Measurements from ENCODE around the gene RPA1.
"Not testable (repeated sequence)": the region's sequence is repeated elsewhere in the genome, so short reads cannot be mapped to it uniquely, and the experiment has no call there.

Gene RPA1

DNA sequence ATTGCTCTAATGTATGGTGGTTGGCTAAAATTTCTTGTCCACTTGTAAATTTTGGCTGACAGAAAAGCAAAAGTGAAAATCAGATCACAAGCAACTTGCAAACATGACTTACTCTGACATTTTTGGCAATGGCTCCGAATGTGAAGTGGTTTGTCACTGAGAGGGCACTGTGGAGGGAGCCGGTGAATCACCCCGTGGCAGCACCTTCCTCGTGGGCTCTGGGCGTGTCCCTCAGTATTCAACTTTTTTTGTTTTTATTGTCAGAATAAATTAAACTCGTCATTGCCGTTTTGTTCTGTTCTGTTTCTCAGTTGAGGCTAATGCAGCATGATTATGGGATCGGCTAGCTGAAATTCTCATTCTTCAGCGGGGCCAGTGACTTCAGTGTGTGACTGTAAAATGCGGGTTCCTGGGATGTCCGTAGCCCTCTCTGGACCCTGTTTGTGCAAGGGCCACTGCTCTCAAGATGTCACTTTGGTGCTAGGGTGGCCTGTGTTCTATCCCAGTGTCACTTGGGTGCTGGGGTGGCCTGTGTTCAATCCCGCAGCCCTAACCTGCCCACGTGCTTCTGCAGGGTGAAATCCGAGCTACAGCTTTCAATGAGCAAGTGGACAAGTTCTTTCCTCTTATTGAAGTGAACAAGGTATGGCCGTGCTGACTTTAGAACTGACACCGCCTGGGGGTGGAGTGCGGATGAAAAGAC, 48.8 kb downstream of the RPA1 start:
- no peak for DNase-seq (ENCODE audit: low read depth in 2 of 2)

GRCh38 chr17:1880851-1881630, 51.2 kb downstream of the RPA1 start:
- no peak for DNase-seq (ENCODE audit: low read depth in 2 of 2)

GRCh38 chr17:1882836-1883235, 53.0 kb downstream of the RPA1 start:
- no peak for DNase-seq (ENCODE audit: low read depth in 2 of 2)

GRCh38 chr17:1883536-1883935, 53.7 kb downstream of the RPA1 start:
- no peak for DNase-seq (ENCODE audit: low read depth in 2 of 2)

- no peak for DNase-seq (ENCODE audit: low read depth in 2 of 2)
Observed at GRCh38 chr17:1888741-1889140, 58.9 kb downstream of the RPA1 start.

GRCh38 chr17:1890758-1891450, 61.1 kb downstream of the RPA1 start:
- no peak for DNase-seq (ENCODE audit: low read depth in 2 of 2)

GRCh38 chr17:1894753-1895339, 65.0 kb downstream of the RPA1 start:
- no peak for DNase-seq (ENCODE audit: low read depth in 2 of 2)

- DNase-seq (ENCODE audit: low read depth in 2 of 2), result not testable (repeated sequence)
Observed at GRCh38 chr17:1895479-1895878, 65.7 kb downstream of the RPA1 start.

DNA sequence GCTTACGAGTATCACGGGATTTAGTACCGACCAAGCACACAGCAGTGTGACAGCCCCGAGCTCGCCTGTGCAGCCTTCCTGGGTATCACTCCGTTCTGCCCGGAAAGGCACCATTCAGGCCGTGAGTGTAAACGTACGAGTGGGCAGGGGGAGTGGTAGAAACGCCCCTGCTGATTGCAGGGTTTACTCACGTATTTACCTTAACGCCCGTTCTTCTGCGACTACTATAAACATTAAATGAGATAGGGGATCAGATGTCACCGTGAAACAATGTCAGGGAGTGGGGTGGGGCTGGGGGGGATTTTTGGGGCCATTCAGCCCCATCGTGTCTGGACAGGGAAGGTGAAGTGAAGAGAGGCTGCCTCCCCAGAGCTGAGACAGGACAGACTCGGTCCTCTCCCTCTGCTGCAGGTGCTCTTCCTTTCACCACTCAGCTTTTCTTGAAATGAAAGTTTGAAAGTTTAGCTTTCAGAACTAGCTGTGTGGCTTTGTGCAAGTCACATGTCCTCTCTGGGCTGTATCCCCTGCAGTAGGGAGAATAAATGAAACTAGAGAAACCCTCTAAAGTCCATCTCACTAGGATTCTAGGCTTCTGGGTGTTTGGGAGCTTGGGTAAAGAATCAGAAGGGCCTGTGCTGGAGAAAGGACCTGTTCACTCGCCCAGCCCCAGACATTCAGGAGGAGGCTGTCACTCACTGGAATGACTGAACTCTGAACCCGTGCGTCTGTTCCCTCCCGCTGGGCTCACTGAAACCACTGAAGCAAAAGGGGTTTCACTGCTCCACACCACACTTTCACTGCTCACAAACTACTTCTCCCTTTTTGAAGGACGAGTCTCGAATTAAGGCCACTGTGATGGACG, 66.7 kb downstream of the RPA1 start:
- DNase-seq (ENCODE audit: low read depth in 2 of 2), result no peak

- DNase-seq (ENCODE audit: low read depth in 2 of 2), result no peak
Observed at GRCh38 chr17:1897105-1897656, 67.4 kb downstream of the RPA1 start.

DNA sequence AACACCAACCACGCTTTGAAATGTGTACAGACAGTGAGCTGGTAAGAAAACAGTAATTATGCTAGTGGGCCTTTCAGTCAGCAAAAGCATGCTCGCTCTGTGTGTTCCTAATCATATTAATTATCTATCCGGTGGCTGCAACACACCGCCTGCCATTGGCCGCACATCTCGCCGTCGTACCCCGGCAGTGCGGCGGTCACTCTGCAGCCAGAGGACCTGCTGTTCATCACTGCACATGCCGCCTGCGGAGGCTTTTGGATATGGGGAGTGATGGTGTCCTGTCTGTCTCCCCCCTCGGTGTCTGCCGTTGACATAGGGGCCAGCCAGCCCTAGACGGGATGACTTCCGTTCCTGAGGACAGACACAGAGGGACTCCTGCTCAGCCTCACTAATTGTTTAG, 68.5 kb downstream of the RPA1 start:
- no peak for DNase-seq (ENCODE audit: low read depth in 2 of 2)

DNA sequence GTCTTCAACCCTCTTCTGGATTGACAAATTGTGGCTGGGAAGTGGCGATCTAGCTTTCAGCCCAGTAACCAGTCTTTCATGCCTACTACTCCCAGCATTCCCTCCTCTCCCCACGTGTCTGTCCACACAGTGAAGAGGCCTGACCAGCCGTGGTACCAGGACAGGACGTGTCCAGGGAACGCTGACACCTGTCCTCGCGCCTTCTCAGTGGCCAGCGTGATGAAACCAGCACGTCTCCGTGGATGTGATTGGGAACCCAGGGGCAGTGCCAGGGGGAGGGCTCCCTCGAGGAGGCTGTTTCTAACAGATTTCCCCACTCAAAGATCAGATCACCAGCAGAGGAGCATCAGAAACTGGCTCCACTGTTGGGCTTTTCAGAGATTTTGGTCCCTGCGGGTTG, 69.1 kb downstream of the RPA1 start:
- no peak for DNase-seq (ENCODE audit: low read depth in 2 of 2)

GRCh38 chr17:1899403-1900000, 69.7 kb downstream of the RPA1 start:
- DNase-seq (ENCODE audit: low read depth in 2 of 2), result no peak

DNA sequence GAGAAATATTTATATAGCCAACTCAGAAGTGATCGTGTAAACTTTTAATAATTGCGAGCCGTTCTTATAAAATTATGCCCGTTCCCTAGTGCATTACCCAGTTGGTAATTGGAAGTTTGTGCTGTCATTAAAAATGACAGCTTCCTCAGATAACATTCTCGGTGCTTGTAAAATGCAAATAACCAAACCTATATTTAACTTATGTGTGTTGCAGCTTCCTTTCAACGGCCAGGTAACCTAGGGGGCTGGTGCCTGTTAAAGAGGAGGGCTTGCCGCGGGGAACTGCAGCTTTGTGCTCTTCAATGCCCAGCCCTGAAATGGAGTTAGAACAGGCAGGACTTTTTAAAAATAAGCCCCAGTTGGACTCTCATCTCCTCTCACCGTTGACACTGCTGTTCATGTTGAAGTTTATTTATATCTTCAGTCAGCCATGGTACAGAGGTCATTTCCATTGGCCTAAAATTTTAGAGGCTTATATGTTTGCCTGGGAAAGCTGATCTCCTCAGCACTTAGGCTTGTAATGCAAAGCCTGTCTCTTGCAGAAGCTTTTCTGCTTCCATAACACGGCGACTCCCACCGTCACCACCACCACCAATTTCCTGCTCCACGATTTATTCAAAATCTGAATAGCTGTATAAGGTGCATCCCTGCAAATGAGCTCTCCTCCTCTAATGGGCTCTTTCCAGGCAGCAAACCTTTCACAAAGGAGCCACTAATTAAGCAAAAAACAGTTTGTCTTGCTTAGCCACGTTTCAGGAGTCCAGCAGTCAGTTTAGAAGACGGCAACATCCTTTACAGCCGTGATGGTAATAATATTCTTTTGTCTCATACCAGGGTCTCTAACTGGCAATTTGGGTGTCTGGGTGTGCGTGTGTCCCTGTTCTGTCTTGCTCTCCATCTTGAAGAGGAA, 74.7 kb downstream of the RPA1 start:
- DNase-seq (ENCODE audit: low read depth in 2 of 2), result no peak

DNA sequence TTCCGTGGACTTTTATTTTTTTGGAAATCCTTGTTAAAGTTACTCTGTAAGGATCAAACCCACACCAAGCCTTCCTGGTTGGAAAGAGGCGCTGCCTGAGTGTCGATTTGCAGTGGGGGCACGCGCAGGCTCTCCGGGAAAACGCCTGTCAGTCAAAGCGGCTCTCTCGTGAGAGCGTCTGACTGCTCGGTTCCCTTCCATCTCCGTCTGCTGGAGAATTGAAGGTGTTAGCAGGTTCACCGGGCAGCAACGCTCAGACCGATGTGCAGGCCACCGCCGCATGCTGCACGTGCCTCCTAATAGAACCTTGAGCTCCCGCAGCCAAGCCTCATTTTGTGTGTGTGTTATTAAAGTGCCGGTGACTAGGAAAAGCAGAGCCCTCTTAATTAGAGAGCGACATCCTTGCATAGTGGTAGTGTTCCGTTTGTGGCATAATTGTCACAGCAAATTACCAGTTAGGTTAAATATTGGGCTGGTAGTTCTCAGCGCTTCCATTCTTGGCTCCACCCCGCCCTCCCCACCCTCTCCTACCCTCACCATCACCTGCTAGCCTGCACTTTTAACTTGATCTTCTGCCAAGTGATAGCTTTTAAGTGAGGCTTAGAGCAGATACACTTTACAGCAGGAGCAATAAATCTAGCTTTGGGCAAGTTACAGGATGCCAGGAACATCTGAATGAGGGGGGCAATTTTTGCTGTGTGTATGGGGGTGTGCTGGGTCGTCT, 75.5 kb downstream of the RPA1 start:
- DNase-seq (ENCODE audit: low read depth in 2 of 2), result no peak

- no peak for DNase-seq (ENCODE audit: low read depth in 2 of 2)
Observed at GRCh38 chr17:1906662-1907101, 76.9 kb downstream of the RPA1 start.

- DNase-seq (ENCODE audit: low read depth in 2 of 2), result no peak
Observed at GRCh38 chr17:1907216-1907631, 77.4 kb downstream of the RPA1 start.

- no peak for DNase-seq (ENCODE audit: low read depth in 2 of 2)
Observed at GRCh38 chr17:1907909-1908698, 78.3 kb downstream of the RPA1 start.

Measured in stimulated activated CD8-positive, alpha-beta memory T cell treated with anti-CD3 and anti-CD28 coated beads, Interleukin-7, amount 100 ng/mL, for 1 hour (primary cell).